ENCODE measurements around the gene TTC22. TPM values are rescaled to one million over a fixed set of nuclear protein-coding genes. Genes with fewer than 3 reads are reported as not detected.
"Not testable (repeated sequence)": the region's sequence is repeated elsewhere in the genome, so short reads cannot be mapped to it uniquely, and the experiment has no call there.

The TTC22 gene
- total RNA-seq, 1 experiment from 2014 or later: not detected

GRCh38 chr1:54786778-54787177, 14.3 kb downstream of the TTC22 start:
- no peak for DNase-seq (ENCODE audit: low spot score)

GRCh38 chr1:54784066-54784465, 17.1 kb downstream of the TTC22 start:
- DNase-seq (ENCODE audit: low spot score): no peak

DNA sequence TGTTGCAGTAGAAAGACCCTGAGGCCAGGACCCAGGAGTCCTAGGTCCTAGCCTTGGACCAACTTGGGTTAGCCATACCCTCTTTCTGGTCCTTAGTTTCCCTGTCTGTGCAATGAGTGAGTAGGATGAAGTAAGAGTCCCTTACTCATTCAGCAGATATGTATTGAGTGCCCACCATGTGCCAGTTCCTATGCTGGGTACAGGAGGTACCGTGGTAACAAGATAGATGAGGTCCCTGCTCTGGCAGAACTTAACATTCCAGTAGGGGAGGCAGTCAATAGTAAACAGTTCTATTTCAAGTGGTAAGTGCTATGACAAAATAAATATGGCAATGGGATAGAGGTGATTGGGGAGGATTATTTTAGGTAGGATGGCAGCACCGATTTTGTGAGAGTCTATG, 18.5 kb downstream of the TTC22 start:
- DNase-seq (ENCODE audit: low spot score): no peak

- DNase-seq (ENCODE audit: low spot score): no peak
These were observed 19.0 kb downstream of the TTC22 start for GRCh38 chr1:54782156-54782555.

DNA sequence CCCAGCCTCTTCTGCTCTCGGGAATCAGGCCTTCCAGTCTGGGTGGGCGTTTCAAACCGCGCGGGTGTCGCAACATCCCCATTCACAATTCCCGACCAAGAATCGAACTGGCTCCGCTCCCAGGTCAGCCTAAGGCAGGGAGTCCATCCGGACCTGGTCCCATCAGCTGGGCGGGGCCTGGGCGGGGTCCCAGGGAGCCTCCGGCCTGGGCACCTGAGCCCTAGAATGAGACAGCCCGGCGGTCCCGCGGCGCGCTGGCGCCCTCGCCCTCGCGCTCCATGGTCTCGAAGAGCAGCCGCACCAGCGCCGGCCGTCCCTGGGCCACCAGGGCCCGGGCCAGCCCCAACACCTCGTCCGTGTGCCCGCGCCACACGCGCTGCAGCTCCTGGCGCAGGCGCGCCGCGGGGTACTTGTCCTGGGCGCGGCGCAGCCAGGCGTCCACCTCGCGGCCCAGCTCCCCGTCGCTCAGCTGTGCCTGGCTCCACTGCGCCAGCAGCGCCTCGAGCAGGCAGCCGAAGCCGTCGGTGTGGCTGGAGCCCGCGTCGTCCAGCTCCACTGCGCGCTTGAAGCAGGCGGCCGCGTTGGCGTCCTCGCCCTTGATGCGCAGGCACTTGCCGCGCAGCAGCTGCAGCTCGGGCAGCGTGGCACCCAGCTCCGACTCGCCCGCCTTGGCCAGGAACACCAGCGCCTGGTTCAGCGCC, 19.9 kb downstream of the TTC22 start:
- DNase-seq (ENCODE audit: low spot score): no peak

DNA sequence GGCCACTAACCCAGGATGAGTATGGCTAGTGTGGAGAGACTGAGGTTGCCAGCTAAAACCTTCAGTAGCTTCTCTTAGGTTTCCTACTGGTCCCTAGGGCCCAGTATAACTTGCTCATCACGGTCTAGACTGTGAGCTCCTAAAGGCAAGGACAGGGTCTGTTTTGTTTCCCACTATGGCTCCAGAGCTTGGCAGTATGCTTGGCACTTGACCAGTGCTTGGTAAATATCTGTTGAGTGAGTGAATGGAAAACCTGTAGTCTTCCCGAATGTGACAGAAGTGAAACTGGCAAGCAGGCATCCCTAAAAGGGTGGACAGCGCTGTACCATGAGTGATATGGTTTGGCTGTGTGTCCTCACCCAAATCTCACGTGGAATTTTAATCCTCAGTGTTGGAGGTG, 23.7 kb downstream of the TTC22 start:
- DNase-seq (ENCODE audit: low spot score): no peak

DNA sequence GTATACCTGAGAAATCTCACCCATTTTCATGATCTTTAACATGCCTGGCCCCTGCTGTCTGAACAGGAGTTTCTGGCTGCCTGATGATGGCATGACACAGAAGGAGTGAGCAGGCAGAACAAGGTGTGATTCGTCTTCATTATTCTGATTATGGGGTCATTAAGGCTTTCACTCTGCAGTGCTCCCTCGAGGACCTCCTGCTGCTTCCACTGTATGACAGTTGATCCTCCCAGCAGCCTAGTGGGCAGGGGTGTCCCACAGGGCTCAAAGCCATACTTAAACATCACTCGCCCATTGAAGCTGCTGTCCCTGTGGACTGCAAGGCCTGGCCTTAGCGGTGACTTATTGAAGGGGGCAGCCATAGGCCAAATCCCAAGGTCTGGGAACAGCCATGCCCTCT, 24.1 kb downstream of the TTC22 start:
- DNase-seq (ENCODE audit: low spot score): no peak

GRCh38 chr1:54775828-54776721, 25.0 kb downstream of the TTC22 start:
- DNase-seq (ENCODE audit: low spot score): not testable (repeated sequence)

DNA sequence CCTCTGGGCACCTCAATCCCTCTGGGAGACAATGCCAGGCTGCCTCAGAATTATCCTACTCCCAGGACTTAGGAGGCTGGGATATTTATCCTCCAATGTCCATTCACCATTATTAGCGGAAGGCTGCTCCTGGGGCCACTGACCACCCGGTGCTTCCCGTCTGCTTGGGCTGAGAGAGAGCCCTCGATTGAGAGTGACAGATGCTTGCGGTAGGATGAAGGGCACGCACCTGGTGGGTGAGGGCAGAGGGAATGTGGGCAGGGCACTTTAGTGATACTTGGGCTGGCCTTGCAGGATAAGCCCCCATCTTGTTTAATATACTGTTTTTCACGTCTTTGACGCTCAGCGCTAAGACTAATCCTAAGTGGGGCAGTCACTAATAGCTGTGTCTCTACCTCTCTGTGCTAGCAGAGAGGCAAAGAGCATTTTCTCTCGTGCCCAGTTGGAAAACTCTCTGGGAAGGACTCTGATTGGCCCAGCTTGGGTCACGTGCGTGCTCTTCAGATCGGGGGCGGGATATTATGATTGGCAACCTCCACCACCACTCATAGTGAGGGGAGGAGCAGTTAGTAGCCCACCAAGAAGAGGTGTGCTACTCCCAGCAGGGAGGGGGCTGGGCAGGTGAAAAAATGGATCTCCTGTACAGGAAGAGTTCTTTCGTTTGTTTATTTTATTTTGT, 26.2 kb downstream of the TTC22 start:
- DNase-seq (ENCODE audit: low spot score): peak; percentile 22

- DNase-seq (ENCODE audit: low spot score): no peak
These were observed 28.2 kb downstream of the TTC22 start for GRCh38 chr1:54772951-54773350.

GRCh38 chr1:54768093-54768492, 33.0 kb downstream of the TTC22 start:
- no peak for DNase-seq (ENCODE audit: low spot score)

DNA sequence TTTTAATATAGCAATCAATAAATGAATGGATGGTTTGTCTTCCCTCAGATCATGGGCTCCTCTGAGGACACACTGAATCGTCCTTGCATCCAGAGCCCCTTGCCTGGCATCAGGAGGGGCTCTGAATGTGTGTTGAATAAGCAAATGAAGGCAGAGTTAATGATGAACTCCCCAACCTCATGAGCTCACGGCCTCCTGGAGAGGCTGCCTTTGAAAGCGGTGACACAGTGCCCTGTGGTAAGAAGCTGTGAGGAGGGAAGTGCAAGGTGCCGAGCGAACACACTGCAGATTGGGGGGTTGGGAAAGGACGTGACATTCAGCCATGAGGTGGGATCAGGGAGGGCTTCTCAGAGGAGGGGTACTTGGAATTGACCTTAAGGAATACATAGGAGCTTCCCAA, 33.6 kb downstream of the TTC22 start:
- no peak for DNase-seq (ENCODE audit: low spot score)

- no peak for DNase-seq (ENCODE audit: low spot score)
These were observed 34.4 kb downstream of the TTC22 start for GRCh38 chr1:54766726-54767125.

DNA sequence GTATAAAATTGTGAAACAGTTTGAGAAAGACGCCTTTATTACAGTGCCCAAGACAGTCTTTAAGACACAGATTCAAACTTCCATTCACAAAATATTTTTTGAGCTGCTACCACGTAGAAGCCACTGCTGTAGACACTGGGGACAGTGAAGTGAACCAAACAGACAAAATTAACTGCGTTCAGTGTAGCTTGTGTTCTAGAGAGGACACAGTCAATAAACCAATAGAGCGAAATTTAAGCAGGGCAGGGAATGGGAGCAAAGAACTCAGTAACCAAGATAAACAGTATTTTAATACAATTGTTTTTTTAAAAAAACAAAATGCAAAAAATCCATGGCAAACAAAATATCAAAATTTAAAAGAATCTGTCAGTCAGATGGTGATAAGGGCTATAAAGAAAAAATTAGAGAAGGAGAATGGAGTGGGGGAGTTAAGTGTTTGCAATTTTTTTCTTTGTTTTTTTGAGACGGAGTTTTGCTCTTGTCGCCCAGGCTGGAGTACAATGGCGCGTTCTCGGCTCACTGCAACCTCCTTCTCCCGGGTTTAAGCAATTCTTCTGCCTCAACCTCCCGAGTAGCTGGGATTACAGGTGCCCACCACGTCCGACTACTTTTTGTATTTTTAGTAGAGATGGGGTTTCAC, 36.1 kb downstream of the TTC22 start:
- no peak for DNase-seq (ENCODE audit: low spot score)

DNA sequence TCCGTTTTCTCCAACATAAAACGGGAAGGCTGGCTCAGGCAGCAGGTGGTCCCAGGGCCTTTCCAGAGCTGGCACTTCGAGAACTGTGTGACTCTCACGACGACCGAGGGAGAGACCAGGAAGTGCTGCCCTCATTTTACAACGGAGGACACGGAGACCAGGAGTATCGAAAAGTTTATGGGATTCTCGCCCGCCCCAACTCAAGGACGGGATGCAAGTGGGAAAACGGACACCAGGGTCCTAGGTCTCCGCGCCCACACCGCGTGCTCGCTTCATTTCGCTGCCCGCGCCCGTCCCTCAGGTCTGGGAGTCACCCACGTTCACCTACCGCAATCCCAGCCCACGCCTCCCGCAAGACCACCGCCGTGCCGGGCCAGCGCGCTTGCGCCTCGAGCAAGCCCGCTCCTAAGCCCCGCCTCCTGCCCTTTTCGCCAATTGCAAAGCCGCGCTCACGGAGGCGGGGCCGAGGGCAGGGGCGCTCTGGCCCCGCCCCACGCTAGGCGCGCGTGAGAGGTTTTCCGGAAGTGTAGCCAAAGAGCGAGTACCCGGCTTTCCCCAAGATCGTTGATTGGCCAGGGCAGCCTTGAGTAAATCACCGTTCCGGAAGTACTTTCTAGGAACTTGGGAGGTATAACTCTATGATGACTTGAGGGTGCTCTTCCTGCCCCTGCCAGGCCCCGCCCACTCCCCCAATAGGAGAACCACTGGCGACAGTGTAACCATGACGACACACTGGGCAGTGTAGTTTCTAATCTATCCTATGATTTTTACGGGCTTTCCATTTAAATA, 36.8 kb downstream of the TTC22 start, which contains the start of gene PARS2:
Gene PARS2 (minus strand): TSS at position 391 of the 789 bp plus-strand sequence. CDS start 5,362 bp downstream, outside the sequence.
- peak; percentile 98 for DNase-seq (ENCODE audit: low spot score)

- DNase-seq (ENCODE audit: low spot score): no peak
These were observed 37.3 kb downstream of the TTC22 start for GRCh38 chr1:54763816-54764132.

GRCh38 chr1:54758678-54759348, 42.3 kb downstream of the TTC22 start:
- DNase-seq (ENCODE audit: low spot score): no peak

- no peak for DNase-seq (ENCODE audit: low spot score)
These were observed 43.3 kb downstream of the TTC22 start for GRCh38 chr1:54757833-54758232.

GRCh38 chr1:54754486-54755285, 46.4 kb downstream of the TTC22 start:
- no peak for DNase-seq (ENCODE audit: low spot score)

DNA sequence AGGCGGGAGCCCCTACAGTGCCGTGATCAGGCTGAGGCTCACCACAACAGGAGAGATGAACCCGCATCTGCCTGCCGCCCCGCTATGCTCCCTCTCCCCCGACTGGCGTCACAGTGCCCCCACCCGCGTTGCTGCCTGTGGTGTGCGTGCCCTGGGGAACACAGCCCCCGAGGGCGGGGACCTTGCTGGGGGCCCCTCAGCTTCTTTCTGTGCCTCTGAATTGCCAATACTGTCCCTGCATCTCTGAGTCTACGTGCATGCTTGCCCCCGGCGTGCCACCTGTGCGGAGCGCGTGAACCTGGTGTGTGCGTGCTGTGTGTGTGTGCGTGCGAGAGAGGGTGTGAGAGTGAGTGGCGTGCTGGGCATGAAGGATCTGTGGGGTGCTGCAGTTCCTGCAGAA, 47.1 kb downstream of the TTC22 start:
- DNase-seq (ENCODE audit: low spot score): no peak

All from A172 (cell line).